Breast epithelium (tissue), 3 donors: ENCODE measurements around the gene PPP1R1B.

Experiments used
- CTCF ChIP-seq, 3 donors: fragments of 450-650 bp; IDR thresholded peaks; one replicate each; pipeline ENCODE4 v1.5.1; 2016 to 2017; ENCODE audit warnings: antibody characterized with exemption in 3 of 3, mild to moderate bottlenecking in 3 of 3, moderate library complexity in 3 of 3
- POLR2A ChIP-seq: fragments of 450-650 bp; IDR thresholded peaks from one replicate; pipeline ENCODE4 v1.6.1; 2016; ENCODE audit warnings: antibody characterized with exemption, mild to moderate bottlenecking, moderate library complexity

DNA sequence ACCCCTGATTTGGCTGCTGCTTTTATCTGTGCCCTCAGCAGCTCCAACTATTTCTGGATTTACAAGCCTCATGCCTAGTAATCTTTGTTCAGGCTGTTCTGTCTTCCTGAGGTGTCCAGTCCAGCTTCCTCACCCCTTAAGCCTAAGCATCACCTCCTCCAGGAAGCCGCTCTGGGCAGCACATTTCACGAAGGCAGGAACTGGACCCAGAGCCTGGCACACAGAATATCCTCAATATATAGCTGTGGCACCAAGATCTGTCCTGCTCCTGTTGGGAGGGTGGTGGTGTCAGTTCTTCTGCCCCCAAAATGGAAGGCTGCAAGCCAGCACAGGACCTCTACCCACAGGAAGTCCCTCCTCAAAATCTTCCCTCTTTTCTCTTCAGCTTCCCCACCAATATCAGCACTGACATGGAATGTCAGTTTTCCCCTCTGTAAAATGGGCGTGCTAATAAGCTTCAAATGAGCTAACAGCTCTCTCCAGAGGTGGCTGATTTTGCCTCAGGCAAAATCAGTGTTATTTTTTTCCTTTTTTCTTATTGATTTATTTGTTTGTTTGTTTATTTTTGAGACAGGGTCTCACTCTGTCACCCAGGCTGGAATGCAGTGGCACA, 12.1 kb upstream of the PPP1R1B start:
- TF ChIP-seq CTCF (IDR thresholded peaks at IDR 0.05), result no peak
- TF ChIP-seq POLR2A, result no peak
